Measurements from ENCODE around the gene STEAP4. TPM values are rescaled to one million over a fixed set of nuclear protein-coding genes. Genes with fewer than 3 reads are reported as not detected.

The STEAP4 gene
- total and polyA plus RNA-seq, 4 donors = 0.22 to 3.7 (median 0.30) TPM

DNA sequence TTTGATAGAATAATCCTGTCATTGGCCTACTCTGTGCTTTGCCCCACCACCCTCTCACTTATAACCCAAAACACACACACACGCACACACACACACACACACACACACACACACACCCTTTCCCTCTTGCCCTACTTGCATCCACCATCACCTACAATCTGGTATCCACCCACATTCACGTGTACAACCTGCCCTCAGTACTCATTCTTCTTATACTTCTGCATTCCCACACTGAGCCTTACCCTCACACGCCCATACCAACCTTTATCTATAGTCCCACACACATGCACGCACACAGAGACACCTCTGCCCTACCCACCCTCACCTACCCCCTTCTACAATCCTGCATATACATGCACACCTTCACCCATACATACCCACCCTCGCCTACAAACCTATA lies 76.0 kb downstream of the STEAP4 start:
- no peak for DNase-seq (ENCODE audit: low read depth in 4 of 6, low spot score in 6 of 6)
- WGBS (ENCODE audit: insufficient coverage) = 88% methylated on average over 4 of the region's 5 CpGs
- H3K4me1 ChIP-seq (ENCODE audit: control insufficient read depth, insufficient read depth, low read length) = no peaks in the 10 kb centered on the region
- no peaks in the 10 kb centered on the region for H3K27me3 ChIP-seq (ENCODE audit: control insufficient read depth, insufficient read depth, low read length)
- no peak overlapping the region for H3K27ac ChIP-seq (ENCODE audit: low read depth, low read length)
- H3K4me3 ChIP-seq (ENCODE audit: low read depth, low read length) = no peak overlapping the region
- H3K36me3 ChIP-seq (ENCODE audit: control insufficient read depth, insufficient read depth, low read length) = no peaks in the 10 kb centered on the region
- H3K9me3 ChIP-seq (ENCODE audit: control insufficient read depth, insufficient read depth, low read length) = no peaks in the 10 kb centered on the region

DNA sequence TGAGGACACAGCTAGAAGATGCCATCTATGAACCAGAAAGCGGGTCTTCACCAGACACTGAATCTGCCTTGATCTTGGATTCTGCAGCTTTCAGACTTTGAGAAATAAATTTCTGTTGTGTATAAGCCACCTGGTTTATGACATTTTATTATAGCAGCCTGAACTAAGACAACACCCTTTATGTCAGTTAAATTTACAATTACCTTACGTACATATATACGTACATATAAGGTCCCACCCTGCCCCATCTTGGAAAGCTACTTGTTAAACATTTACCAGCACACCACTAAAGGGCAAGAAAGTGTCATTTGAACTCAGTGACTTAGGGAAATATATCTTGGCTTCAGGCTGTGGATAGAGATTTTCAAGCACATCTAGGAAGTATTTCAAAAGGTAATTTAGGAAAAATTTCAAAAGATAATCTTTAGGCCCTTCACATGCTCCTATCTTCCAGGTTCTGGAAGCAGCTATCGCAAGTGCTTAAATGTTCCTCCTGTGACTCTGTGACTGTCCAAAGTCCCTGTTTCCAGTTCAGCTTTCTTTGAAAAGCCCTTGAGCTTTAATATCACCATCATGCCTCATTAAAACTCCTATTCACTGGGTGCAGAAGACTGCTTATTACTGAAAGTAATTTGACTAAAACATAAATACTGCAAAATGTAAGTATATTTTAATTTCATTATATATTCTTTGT lies 77.2 kb downstream of the STEAP4 start:
- WGBS (ENCODE audit: insufficient coverage) = 90% methylated on average over 1 of the region's 4 CpGs

DNA sequence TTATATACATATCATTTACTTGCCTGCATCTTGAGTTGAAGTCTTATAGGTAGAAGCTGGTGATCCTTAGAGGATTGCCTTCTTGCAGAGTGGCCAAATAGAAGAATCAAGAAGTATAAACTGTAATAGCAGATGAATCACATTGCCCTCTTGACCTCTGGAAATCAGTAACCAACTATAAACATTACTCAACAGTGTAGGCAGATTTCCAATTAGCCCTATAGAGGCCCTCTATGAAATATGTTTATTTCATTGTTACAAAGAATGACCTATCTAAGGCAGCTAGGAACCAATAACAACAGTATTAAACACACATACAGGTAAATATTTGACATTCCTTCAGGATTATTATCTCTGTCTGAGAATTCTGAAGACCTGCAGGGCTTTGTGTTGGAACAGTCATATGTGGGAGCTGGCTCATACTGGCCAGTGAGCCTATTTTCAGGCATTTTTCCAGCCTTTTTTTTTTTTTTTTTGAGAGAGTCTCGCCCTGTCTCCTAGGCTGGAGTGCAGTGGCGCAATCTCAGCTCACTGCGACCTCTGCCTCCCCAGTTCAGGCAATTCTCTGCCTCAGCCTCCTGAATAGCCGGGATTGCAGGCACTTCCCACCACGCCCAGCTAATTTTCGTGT lies 79.7 kb downstream of the STEAP4 start:
- no peak overlapping the region for H3K27ac ChIP-seq (ENCODE audit: low read depth, low read length)
- DNase-seq (ENCODE audit: low read depth in 4 of 6, low spot score in 6 of 6) = no peak
- WGBS (ENCODE audit: insufficient coverage) = 93% methylated on average over 5 of the region's 6 CpGs

More for the DNA sequence above, 77.2 kb downstream of the STEAP4 start:
- no peak overlapping the region for H3K4me3 ChIP-seq (ENCODE audit: low read depth, low read length)
- no peak for DNase-seq (ENCODE audit: low read depth in 4 of 6, low spot score in 6 of 6)
- no peaks in the 10 kb centered on the region for H3K9me3 ChIP-seq (ENCODE audit: control insufficient read depth, insufficient read depth, low read length)
- H3K36me3 ChIP-seq (ENCODE audit: control insufficient read depth, insufficient read depth, low read length) = no peaks in the 10 kb centered on the region
- no peak overlapping the region for H3K27ac ChIP-seq (ENCODE audit: low read depth, low read length)
- H3K27me3 ChIP-seq (ENCODE audit: control insufficient read depth, insufficient read depth, low read length) = no peaks in the 10 kb centered on the region
- no peaks in the 10 kb centered on the region for H3K4me1 ChIP-seq (ENCODE audit: control insufficient read depth, insufficient read depth, low read length)

DNA sequence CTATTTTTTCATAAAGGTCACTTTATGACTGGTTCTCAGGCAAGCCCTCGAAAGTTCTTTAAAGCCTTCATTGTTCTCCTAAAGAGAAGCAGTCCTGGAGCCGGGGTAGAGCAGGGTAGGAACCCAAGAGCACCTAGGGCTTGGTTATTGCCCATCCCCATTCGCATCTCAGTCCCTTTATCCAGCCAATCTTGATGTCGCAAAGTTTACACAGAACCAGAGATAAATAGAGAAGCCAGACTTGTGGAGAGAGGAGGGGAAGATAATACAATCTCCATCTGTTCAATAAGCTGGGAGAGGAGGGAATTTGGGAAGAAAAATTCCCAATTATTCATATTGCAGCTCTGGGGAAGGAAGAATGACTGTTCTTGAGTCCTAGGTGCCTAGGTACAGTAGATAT lies 80.5 kb downstream of the STEAP4 start:
- Histone ChIP-seq H3K9me3 (ENCODE audit: control insufficient read depth, insufficient read depth, low read length) (no peaks in the 10 kb centered on the region), H3K36me3 (ENCODE audit: control insufficient read depth, insufficient read depth, low read length) (no peaks in the 10 kb centered on the region), H3K27me3 (ENCODE audit: control insufficient read depth, insufficient read depth, low read length) (no peaks in the 10 kb centered on the region), H3K27ac (ENCODE audit: low read depth, low read length) (no peak overlapping the region), H3K4me3 (ENCODE audit: low read depth, low read length) (no peak overlapping the region), H3K4me1 (ENCODE audit: control insufficient read depth, insufficient read depth, low read length) (no peaks in the 10 kb centered on the region)
- DNase-seq (ENCODE audit: low read depth in 4 of 6, low spot score in 6 of 6) = no peak
- 67% methylated on average over 2 of the region's 4 CpGs for WGBS (ENCODE audit: insufficient coverage)

More for the DNA sequence above, 79.7 kb downstream of the STEAP4 start:
- Histone ChIP-seq H3K9me3 (ENCODE audit: control insufficient read depth, insufficient read depth, low read length) (no peaks in the 10 kb centered on the region), H3K27me3 (ENCODE audit: control insufficient read depth, insufficient read depth, low read length) (no peaks in the 10 kb centered on the region), H3K4me3 (ENCODE audit: low read depth, low read length) (no peak overlapping the region), H3K36me3 (ENCODE audit: control insufficient read depth, insufficient read depth, low read length) (no peaks in the 10 kb centered on the region), H3K4me1 (ENCODE audit: control insufficient read depth, insufficient read depth, low read length) (no peaks in the 10 kb centered on the region)

DNA sequence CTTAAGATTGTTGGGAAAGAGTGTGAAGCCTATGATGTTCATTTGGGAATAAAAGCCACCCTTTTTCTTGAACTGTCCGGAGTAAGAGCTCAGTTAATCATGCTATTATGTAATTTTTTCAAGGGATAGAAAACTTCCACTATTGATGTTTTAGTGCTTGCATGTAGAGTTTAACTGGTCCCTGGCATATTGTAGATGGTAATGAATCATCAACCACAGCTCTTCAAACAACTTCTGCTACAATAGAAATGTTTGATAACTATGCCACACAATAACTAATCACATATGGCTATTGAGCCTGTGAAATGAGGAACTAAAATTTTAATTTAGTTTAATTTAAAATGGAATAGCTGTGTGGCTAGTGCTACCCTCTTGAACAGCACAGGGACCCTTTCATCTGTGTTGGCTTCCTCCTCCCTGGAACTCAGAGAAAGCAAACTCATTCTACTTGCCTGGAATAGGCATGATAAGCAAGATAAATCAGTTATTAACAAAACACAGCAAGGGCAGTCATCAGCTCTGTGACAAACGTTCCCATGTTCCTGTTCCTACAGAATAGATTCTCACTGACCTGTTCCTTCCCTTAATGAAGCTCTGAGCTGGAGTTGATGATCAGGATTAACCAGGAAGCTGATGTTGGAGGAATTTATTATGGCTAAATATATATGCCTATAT lies 82.0 kb downstream of the STEAP4 start:
- H3K27me3 ChIP-seq (ENCODE audit: control insufficient read depth, insufficient read depth, low read length) = no peaks in the 10 kb centered on the region
- no peak for DNase-seq (ENCODE audit: low read depth in 4 of 6, low spot score in 6 of 6)
- H3K9me3 ChIP-seq (ENCODE audit: control insufficient read depth, insufficient read depth, low read length) = no peaks in the 10 kb centered on the region
- H3K4me3 ChIP-seq (ENCODE audit: low read depth, low read length) = no peak overlapping the region
- H3K4me1 ChIP-seq (ENCODE audit: control insufficient read depth, insufficient read depth, low read length) = no peaks in the 10 kb centered on the region
- no peak overlapping the region for H3K27ac ChIP-seq (ENCODE audit: low read depth, low read length)
- WGBS (ENCODE audit: insufficient coverage) = no CpG with 5 or more reads among the region's 2 CpGs
- H3K36me3 ChIP-seq (ENCODE audit: control insufficient read depth, insufficient read depth, low read length) = no peaks in the 10 kb centered on the region

DNA sequence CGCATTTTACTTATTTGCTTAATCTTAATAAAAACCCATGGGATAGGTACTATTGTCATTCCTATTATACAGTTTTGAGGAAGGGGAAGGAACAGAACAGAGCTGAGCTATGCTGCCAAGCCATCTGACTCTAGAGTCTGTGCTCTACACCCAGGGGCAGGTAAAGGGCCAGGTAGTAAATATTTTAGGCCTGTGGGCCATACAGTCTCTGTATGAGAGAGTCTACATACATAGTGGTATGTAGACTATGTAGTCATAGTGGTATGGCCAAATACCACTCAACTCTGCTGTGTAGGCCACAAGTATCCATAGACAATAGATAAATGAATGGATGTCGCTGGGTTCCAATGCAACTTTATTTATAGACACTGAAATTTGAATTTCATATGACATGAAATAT lies 83.4 kb downstream of the STEAP4 start:
- no peak overlapping the region for H3K4me3 ChIP-seq (ENCODE audit: low read depth, low read length)
- H3K36me3 ChIP-seq (ENCODE audit: control insufficient read depth, insufficient read depth, low read length) = no peaks in the 10 kb centered on the region
- H3K4me1 ChIP-seq (ENCODE audit: control insufficient read depth, insufficient read depth, low read length) = no peaks in the 10 kb centered on the region
- H3K27ac ChIP-seq (ENCODE audit: low read depth, low read length) = no peak overlapping the region
- WGBS (ENCODE audit: insufficient coverage) = no CpG with 5 or more reads among the region's 2 CpGs
- no peaks in the 10 kb centered on the region for H3K27me3 ChIP-seq (ENCODE audit: control insufficient read depth, insufficient read depth, low read length)
- H3K9me3 ChIP-seq (ENCODE audit: control insufficient read depth, insufficient read depth, low read length) = no peaks in the 10 kb centered on the region
- DNase-seq (ENCODE audit: low read depth in 4 of 6, low spot score in 6 of 6) = no peak

Other genes starting within 250 kb of the STEAP4 start
- 100 to 1,000 TPM; 172 to 175 TPM for gene SRI, start 86.9 kb downstream of the STEAP4 start, total RNA-seq
- 100 to 1,000 TPM; 286 to 320 TPM for gene SRI, start 86.9 kb downstream of the STEAP4 start, polyA plus RNA-seq (ENCODE audit: insufficient read length in 2 of 2)

Data from spinal cord (tissue), 10 donors.